CD14-positive monocyte (primary cell): Measurements from ENCODE around the gene NFATC1. TPM values are rescaled to one million over a fixed set of nuclear protein-coding genes. Genes with fewer than 3 reads are reported as not detected.

Experiments used
- DNase-seq, 3 donors: peaks; one replicate each; pipeline ENCODE4 v3.0.0-alpha.2; 2011 to 2022
- H2AFZ ChIP-seq: 2 replicates; pipeline ENCODE4 v1.6.0; 2012; ENCODE audit warnings: mild to moderate bottlenecking, low read depth, low read length, inconsistent platforms; ENCODE audit not compliant: insufficient read depth, poor library complexity, severe bottlenecking
- H3K27ac ChIP-seq, 2 donors: 1 replicate in 1 of 2; 2 replicates in 1 of 2; pipeline ENCODE4 v1.5.1; 2012 to 2013; ENCODE audit warnings: low read length in 2 of 2, control low read depth in 1 of 2, inconsistent platforms in 1 of 2, low read depth in 1 of 2, mild to moderate bottlenecking in 1 of 2
- H3K27me3 ChIP-seq, 2 donors: one replicate each; pipeline versions ENCODE4 v1.6.0 to v1.6.1; 2011 to 2013; ENCODE audit warnings: low read length in 2 of 2; ENCODE audit not compliant: control insufficient read depth in 2 of 2, insufficient read depth in 2 of 2
- H3K36me3 ChIP-seq, 2 donors: replicated peaks in 1 of 2; 1 replicate in 1 of 2; 2 replicates in 1 of 2; pipeline versions ENCODE4 v1.5.1 to v1.6.1; 2012 to 2013; ENCODE audit warnings: low read length in 2 of 2, control low read depth in 1 of 2, inconsistent platforms in 1 of 2, mild to moderate bottlenecking in 1 of 2; ENCODE audit not compliant: insufficient read depth in 2 of 2, control insufficient read depth in 1 of 2
- H3K4me1 ChIP-seq, 2 donors: 1 replicate in 1 of 2; 2 replicates in 1 of 2; pipeline versions ENCODE4 v1.5.1 to v1.6.1; 2012 to 2013; ENCODE audit warnings: low read length in 2 of 2, control low read depth in 1 of 2, inconsistent platforms in 1 of 2, mild to moderate bottlenecking in 1 of 2, moderate library complexity in 1 of 2; ENCODE audit not compliant: insufficient read depth in 2 of 2, control insufficient read depth in 1 of 2
- H3K4me2 ChIP-seq: replicated peaks from 2 replicates; pipeline ENCODE3; 2012; ENCODE audit warnings: low read length, moderate library complexity, mild to moderate bottlenecking; ENCODE audit not compliant: poor library complexity, severe bottlenecking; ENCODE audit errors: extremely low read depth
- H3K4me3 ChIP-seq, 3 experiments: fragments of 200-600 bp in 1 of 3; sonication (generic) in 1 of 3; replicated peaks in 1 of 3; 1 replicate in 2 of 3; 2 replicates in 1 of 3; pipeline ENCODE4 v1.5.1; 2011 to 2013; ENCODE audit warnings: low read length in 3 of 3, mild to moderate bottlenecking in 3 of 3, control low read depth in 2 of 3, low read depth in 2 of 3, inconsistent platforms in 1 of 3, moderate library complexity in 1 of 3
- H3K79me2 ChIP-seq: 2 replicates; pipeline ENCODE4 v1.6.0; 2012; ENCODE audit warnings: mild to moderate bottlenecking, control low read depth, inconsistent platforms, low read length, moderate library complexity; ENCODE audit not compliant: insufficient read depth
- H3K9ac ChIP-seq: 2 replicates; pipeline ENCODE4 v1.6.0; 2017; ENCODE audit warnings: low read length, mild to moderate bottlenecking; ENCODE audit not compliant: insufficient read depth, poor library complexity, severe bottlenecking
- H3K9me3 ChIP-seq, 2 donors: replicated peaks in 1 of 2; 1 replicate in 1 of 2; 2 replicates in 1 of 2; pipeline versions ENCODE4 v1.5.1 to v1.6.1; 2012 to 2013; ENCODE audit warnings: low read length in 2 of 2, control low read depth in 1 of 2; ENCODE audit not compliant: control insufficient read depth in 1 of 2, insufficient read depth in 1 of 2
- H4K20me1 ChIP-seq: 2 replicates; pipeline ENCODE4 v1.6.0; 2012; ENCODE audit warnings: mild to moderate bottlenecking, low read length, control low read depth, moderate library complexity; ENCODE audit not compliant: insufficient read depth
- H3K27ac Mint-ChIP-seq, 7 donors: one replicate each; pipeline ENCODE4 v1.8.0; 2020; ENCODE audit warnings: mild to moderate bottlenecking in 7 of 7, mixed read lengths in 7 of 7, moderate library complexity in 6 of 7, inconsistent platforms in 2 of 7
- H3K27me3 Mint-ChIP-seq, 3 donors: one replicate each; pipeline ENCODE4 v1.8.0; 2021 to 2022; ENCODE audit warnings: low read depth in 3 of 3, mild to moderate bottlenecking in 3 of 3, mixed read lengths in 3 of 3, moderate library complexity in 3 of 3, inconsistent platforms in 1 of 3
- H3K36me3 Mint-ChIP-seq, 2 donors: one replicate each; pipeline ENCODE4 v1.8.0; 2020; ENCODE audit warnings: mixed read lengths in 2 of 2, inconsistent platforms in 1 of 2, mild to moderate bottlenecking in 1 of 2
- H3K4me1 Mint-ChIP-seq: one replicate; pipeline ENCODE4 v1.8.0; 2020; ENCODE audit warnings: mild to moderate bottlenecking, mixed read lengths
- H3K4me3 Mint-ChIP-seq, 2 donors: one replicate each; pipeline ENCODE4 v1.8.0; 2020; ENCODE audit warnings: mild to moderate bottlenecking in 2 of 2, mixed read lengths in 2 of 2, moderate library complexity in 1 of 2
- H3K9me3 Mint-ChIP-seq, 7 donors: one replicate each; pipeline ENCODE4 v1.8.0; 2020 to 2022; ENCODE audit warnings: mixed read lengths in 7 of 7, mild to moderate bottlenecking in 6 of 7, moderate library complexity in 6 of 7, inconsistent platforms in 2 of 7
- CTCF ChIP-seq: fragments of 200-600 bp; IDR thresholded peaks from one replicate; pipeline ENCODE4 v1.8.0; 2022; ENCODE audit warnings: antibody characterized with exemption, mild to moderate bottlenecking
- WGBS: methylation state at CpG from one replicate; pipeline ENCODE4 v1.1.5; 2013; ENCODE audit warnings: missing lambda C conversion rate; ENCODE audit not compliant: insufficient coverage; 5-methylcytosine and 5-hydroxymethylcytosine counted together
- intact Hi-C, 2 donors: fragments of 100-400 bp; cut with micrococcal nuclease; formaldehyde crosslinking; loops; one replicate each; pipeline versions ENCODE4 v1.15.0 to v1.15.1; 2023
- polyA plus RNA-seq, 3 donors: library from polyadenylated mRNA; depleted of rRNA in 1 of 3; unstranded in 2 of 3; stranded (reverse) in 1 of 3; fragments of 300-500 nt in 2 of 3; fragments of >200 nt in 1 of 3; fragmentation: Illumina TruSeq in 2 of 3; gene quantifications; 1 replicate in 2 of 3; 2 replicates in 1 of 3; pipeline ENCODE4 v1.2.3, GENCODE V29; 2012 to 2021

Gene NFATC1
- polyA plus RNA-seq, 3 donors, result 7.8 to 10.7 (median 8.3) TPM

DNA sequence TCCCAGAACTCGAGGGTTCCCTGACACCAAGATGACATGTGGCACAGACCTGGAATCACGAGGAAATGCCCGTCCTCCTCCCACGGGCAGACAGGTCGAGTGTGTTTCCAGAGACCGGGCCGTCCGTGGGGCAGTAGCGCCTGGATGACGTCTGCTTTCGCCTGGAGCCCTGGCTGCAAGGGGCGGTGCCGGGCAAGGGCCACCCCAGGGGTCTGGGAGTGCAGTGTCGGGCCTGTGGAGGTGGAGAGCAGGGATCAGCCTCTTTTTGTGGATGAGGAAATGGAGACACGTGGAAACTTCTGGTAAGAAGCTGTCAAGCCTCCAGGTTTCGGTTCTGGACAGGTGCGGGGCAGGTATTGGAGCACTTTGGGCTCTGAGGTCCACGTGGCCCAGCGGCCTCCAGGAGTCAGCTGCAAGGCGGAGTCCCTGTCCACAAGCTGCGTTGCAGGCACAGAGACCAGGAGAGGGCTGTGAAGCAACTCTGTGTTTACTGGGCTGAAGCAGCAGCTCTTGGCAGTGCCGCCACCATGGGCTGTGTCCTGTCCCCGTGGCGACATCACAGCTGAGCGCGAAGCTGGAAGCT is 25.6 kb downstream of the NFATC1 start:
- H4K20me1 ChIP-seq, result peaks cover 66% of the 10 kb centered on the region
- 95% methylated on average over 26 of the region's 26 CpGs for WGBS
- Mint-ChIP-seq H3K4me1 (peaks cover 18% of the 10 kb centered on the region), H3K4me3 (peak overlapping the region in 1 of 2 donors; percentile 47), H3K27ac (peak overlapping the region in 6 of 7 donors; percentile 25 to 83 (median 72)), H3K36me3 (peaks cover 45 to 59% of the 10 kb centered on the region in 2 donors), H3K9me3 (peaks cover 0 to 2% (median 0%) of the 10 kb centered on the region in 7 donors), H3K27me3 (peaks cover 2 to 4% (median 2%) of the 10 kb centered on the region in 3 donors)
- H2AFZ ChIP-seq, result no peak overlapping the region
- peak overlapping the region in 1 of 3 experiments; percentile 29 for H3K4me3 ChIP-seq
- H3K9ac ChIP-seq, result no peak overlapping the region
- peaks cover 9 to 17% of the 10 kb centered on the region in 2 donors for H3K4me1 ChIP-seq
- TF ChIP-seq CTCF, result no peak
- peak overlapping the region in 1 of 2 donors; percentile 69 for H3K27ac ChIP-seq
- no peaks in the 10 kb centered on the region for H3K27me3 ChIP-seq
- DNase-seq, result no peak
- H3K9me3 ChIP-seq, result no peaks in the 10 kb centered on the region
- peak overlapping the region; percentile 45 for H3K4me2 ChIP-seq
- intact Hi-C loops, result loop anchor here (5.0 kb wide), 2 partner anchors 34 to 39 kb away; no protein-coding TSS in a partner anchor
- H3K36me3 ChIP-seq, result peaks cover 17 to 25% of the 10 kb centered on the region in 2 donors
- H3K79me2 ChIP-seq, result peaks cover 10% of the 10 kb centered on the region

- H3K79me2 ChIP-seq, result peaks cover 4% of the 10 kb centered on the region
- H3K9me3 Mint-ChIP-seq, result peaks cover 0 to 2% (median 0%) of the 10 kb centered on the region in 7 donors
- H3K27ac ChIP-seq, result peak overlapping the region in 1 of 2 donors; percentile 69
- H2AFZ ChIP-seq, result no peak overlapping the region
- peak overlapping the region in 1 of 3 experiments; percentile 29 for H3K4me3 ChIP-seq
- peaks cover 17 to 25% of the 10 kb centered on the region in 2 donors for H3K36me3 ChIP-seq
- H3K36me3 Mint-ChIP-seq, result peaks cover 45 to 62% of the 10 kb centered on the region in 2 donors
- peak overlapping the region; percentile 45 for H3K4me2 ChIP-seq
- TF ChIP-seq CTCF, result no peak
- H3K4me1 Mint-ChIP-seq, result peaks cover 18% of the 10 kb centered on the region
- H3K9me3 ChIP-seq, result no peaks in the 10 kb centered on the region
- 57% methylated on average over 10 of the region's 24 CpGs for WGBS
- peak overlapping the region; percentile 47 to 59 for H3K4me3 Mint-ChIP-seq
- intact Hi-C loops, result loop anchor here (5.0 kb wide), 2 partner anchors 35 to 40 kb away; no protein-coding TSS in a partner anchor
- DNase-seq, result peak; percentile 32 to 71 (median 66)
- peaks cover 2 to 4% (median 2%) of the 10 kb centered on the region in 3 donors for H3K27me3 Mint-ChIP-seq
- peak overlapping the region; percentile 15 for H3K9ac ChIP-seq
- H3K27ac Mint-ChIP-seq, result peak overlapping the region; percentile 46 to 83 (median 68)
- peaks cover 9 to 17% of the 10 kb centered on the region in 2 donors for H3K4me1 ChIP-seq
- H3K27me3 ChIP-seq, result no peaks in the 10 kb centered on the region
- peaks cover 69% of the 10 kb centered on the region for H4K20me1 ChIP-seq
These were observed 26.5 kb downstream of the NFATC1 start for GRCh38 chr18:79422022-79422782.
